DMS 273 treated with DMSO at 0.1 percent for 48 hours (cell line): ENCODE results near the gene ASPHD1.
"Not testable (repeated sequence)": the region's sequence is repeated elsewhere in the genome, so short reads cannot be mapped to it uniquely, and the experiment has no call there.

Experiments used
- DNase-seq: peaks from one replicate; lab custom pipeline; 2025; lab: John Stamatoyannopoulos, UW

The ASPHD1 gene

DNA sequence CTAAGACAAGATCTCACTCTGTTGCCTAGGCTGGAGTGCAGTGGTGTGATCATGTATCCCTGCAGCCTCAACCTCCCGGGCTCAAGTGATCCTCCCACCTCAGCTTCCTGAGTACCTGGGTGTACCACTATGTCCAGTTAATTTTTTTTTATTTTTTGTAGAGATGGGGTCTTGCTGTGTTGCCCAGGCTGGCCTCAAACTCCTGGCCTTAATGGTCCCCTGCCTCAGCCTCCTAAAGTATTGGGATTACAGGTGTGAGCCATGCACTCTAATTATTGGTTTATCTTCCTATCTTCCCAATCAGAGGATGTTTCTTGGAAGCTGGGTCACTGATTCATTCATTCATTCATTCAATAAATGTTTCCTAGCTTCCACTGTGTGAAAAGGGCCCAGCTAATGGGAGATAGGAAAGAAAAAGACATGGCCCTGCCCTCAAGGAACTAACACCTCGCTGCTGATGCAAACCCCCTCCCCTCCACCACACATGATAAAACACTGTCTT lies 8.5 kb downstream of the ASPHD1 start:
- no peak for DNase-seq

DNA sequence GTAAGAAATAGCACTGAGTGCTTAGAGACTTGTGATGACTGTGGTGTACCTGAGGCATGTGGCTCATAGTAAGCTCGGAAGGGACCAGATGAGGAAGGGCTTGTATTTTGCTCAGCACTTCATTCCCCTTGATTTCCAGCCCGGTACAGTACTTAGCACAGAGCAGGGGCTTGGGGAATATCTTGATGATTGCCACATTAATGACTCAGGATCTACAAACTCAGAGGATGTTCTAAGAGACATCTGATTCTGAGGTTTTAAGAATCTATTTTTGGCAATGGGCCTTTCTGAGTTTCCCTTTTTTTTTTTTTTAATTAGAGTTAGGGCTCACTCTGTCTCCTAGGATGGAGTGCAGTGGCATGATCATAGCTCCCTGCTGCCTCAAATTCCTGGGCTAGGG lies 9.1 kb downstream of the ASPHD1 start:
- DNase-seq, result no peak

DNA sequence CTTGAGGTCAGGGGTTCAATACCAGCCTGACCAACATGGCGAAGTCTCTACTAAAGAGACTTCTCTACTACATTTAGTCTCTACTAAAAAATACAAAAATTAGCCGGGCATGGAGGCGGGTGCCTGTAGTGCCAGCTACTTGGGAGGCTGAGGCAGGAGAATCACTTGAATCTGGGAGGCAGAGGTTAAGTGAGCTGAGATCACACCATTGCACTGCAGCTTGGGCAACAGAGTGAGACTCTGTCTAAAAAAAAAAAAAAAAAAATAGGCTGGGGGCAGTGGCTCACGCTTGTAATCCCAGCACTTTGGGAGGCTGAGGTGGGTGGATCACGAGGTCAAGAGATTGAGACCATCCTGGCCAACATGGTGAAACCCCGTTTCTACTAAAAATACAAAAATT lies 9.6 kb downstream of the ASPHD1 start:
- DNase-seq, result not testable (repeated sequence)

DNA sequence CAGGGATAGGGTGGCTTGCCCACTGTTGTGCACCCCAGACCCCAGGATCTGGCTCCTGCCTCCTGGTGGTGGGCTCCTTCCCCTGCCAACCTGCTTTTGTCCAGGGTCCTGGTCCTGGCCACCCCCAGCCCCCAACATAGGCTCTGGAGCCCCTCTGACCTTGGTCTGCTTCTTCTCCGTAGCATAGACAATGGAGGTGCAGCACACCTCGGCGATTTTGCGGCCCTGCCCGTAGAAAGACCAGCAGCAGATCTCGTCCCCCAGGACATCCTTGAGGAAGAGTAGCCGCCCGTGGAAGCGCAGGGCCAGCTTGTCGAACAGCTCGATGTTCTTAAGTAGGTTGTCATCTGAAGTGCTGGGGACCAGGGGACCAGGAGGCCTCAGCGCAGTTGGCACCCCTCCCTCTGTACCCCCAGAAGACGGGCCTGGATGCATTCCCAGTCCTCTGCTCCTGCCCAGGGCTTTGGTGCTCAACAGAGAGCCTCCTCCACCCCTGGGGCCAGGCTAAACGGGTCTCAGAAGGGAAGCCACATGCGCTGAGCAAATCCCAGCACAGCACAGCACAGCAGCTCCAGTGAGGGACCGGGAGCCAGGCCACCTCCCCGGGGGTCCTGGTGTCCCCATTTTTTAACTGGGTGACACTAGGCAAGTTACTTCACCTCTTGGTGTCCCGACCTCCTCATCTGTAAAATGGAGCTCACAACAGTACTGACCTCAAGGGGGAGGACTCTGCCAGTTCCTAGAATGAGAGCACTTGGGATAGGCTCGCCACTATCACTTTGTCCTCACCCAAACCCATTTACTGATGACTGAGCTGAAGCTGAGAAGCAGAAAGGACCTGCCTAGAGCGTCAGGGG lies 10.8 kb downstream of the ASPHD1 start:
- no peak for DNase-seq

- no peak for DNase-seq
Observed at GRCh38 chr16:29911676-29912010, 11.4 kb downstream of the ASPHD1 start.

GRCh38 chr16:29912087-29912486 lies 11.8 kb downstream of the ASPHD1 start:
- no peak for DNase-seq

- no peak for DNase-seq
Observed at GRCh38 chr16:29913514-29913913, 13.2 kb downstream of the ASPHD1 start.

DNA sequence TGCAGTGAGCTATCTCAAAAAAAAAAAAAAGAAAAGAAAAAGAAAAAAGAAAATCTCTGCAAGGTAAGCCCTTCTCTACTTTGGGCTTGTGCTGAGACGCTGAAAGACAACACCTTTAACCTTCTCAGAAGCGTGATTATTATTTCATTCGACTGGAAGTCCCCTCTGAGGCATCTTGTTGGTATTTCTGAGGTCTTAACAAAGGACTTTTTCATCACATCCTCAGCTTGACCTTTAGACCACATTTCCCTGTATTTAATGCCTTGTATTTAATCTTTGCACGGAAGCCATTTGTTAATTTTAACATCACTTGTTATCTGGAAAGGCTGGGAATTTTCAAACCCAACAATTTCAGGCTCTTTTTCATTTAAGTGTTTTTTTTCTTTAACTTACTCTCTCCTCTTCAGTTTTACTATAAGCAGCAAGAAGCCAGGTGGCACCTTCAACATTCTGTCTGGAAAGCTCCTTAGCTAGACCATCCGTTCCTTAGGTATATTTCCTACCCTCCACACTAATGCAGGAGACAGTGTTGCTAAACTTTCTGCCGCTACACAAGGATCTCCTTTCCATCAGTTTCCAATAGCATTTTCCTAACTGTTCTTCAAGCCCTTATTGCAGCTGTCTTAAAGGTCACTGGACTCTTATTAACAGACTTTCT lies 15.4 kb downstream of the ASPHD1 start:
- no peak for DNase-seq

GRCh38 chr16:29916979-29917378 lies 16.7 kb downstream of the ASPHD1 start:
- no peak for DNase-seq

- DNase-seq, result no peak
Observed at GRCh38 chr16:29920288-29921033, 20.2 kb downstream of the ASPHD1 start.

- no peak for DNase-seq
Observed at GRCh38 chr16:29921034-29921385, 20.7 kb downstream of the ASPHD1 start.

GRCh38 chr16:29922326-29922725 lies 22.0 kb downstream of the ASPHD1 start:
- DNase-seq, result no peak

DNA sequence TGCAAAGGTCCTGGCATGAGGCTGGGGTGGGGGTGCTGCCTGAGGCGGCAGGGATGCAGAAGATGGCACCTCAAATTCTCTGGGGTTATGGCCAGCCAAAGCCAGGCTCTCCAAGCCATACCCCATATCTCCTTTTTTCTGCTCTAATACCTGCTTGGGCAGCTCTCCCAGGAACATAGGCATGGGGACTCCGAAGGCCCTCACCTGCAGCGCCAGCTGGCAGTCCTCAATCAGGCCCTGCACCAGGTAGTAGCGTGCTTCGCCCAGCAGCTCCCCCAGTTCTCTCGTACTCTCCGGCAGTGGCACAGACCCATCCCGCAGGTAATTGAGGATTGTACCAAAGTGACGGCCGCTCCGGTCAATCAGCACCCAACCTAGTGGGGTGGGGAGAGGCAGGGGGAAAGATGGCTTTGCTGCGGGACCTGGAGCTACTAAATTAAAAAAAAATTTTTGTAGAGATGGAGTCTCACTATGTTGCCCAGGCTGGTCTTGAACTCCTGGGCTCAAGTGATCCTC lies 22.8 kb downstream of the ASPHD1 start:
- no peak for DNase-seq

DNA sequence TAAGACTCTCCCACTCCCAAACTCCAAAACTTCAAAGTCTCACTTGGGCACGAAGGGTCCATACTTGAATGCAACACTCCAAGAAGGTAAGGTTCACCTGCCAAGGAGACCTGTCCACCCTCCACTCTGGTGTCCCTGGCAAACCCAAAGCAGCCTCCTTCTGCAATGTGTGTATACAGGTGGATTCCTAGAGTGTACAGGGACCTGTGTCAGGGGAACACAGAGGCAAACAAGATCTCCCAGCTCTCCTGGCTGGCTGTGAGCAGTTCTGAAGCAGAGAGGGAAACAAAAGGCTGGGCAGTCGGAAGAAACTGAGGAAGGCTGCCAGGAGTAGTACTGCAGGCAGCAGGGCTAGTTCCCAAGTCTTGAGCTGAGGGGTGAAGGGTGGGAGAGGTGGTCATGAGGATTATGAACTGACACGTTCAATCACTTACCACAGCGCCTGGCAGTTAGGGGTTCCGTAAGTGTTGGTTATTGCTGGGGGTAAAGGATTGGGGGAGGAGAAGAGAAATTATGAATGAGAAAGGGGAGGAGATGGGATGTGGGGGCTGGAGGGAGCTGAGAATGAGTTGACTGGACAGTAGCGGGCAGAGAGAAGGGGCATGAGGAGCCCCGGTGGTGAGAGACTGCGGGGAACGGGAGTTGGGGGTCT lies 24.9 kb downstream of the ASPHD1 start:
- DNase-seq, result no peak

DNA sequence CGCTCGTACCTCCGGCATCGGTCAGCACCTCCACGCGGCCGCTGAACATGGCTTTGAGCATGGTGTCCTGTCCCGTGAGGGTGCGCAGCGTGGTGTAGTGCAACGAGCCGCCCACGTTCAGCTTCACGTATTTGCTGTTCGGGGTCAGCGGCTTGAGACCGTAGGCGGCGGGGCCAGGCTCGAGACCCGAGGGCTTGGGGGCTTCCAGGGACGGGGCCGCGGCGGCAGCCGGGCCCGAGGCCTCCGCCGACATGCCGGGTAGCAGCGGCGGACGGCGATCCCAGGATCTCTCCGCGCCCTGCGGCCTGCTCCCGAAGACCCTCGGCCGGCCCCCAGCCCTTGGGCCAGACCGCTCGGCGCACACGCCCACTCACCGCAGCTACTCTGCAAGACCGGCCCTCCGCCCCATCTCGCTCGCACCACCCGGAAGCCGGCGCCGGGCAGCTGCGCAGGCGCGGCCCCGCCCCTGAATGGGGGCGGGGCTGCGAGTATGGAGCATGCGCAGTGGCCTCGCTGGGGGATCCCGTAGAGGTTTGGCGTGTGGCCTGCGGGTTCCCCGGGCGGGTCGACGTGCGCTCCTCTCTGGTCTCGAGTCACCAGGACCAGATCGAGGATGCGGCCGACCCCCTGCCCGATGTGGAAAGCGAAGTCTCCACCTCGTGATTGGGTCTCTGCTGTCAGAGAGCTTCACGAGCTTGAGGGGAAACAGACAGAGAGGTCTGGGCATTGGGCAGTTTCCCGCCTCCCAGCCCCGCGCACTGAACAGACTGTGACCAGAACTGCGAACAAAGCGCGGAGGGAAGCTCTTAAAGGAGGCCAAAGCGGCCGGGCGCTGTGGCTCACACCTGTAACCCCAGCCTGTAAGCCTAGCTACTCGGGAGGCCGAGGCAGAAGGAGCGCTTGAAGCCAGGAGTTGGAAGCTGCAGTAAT lies 25.8 kb downstream of the ASPHD1 start, which contains the start of gene KCTD13:
Gene KCTD13, minus strand, starts transcription at position 446 of the 930 bp plus-strand sequence. Its CDS starts 193 bp downstream, at position 253.
- DNase-seq, result peak; percentile 60

DNA sequence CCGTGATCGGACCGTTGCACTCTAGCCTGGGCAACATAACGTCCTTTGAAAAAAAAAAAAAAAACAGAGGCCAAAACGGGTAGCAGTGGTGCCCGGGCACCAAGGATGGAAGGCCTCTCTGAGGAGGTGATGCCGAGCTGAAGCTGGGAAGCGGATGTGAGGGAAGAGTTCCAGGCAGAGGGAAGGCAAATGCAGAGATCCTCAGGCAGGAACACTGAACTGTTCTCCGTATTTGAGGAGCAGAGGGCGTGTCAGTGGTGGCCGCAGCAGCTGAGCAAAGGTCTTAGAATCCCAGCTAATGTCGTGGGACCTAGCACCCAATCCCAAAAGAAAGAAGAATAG lies 26.4 kb downstream of the ASPHD1 start:
- no peak for DNase-seq

- DNase-seq, result no peak
Observed at GRCh38 chr16:29927070-29927905, 27.0 kb downstream of the ASPHD1 start.

GRCh38 chr16:29931750-29932149 lies 31.5 kb downstream of the ASPHD1 start:
- DNase-seq, result not testable (repeated sequence)

DNA sequence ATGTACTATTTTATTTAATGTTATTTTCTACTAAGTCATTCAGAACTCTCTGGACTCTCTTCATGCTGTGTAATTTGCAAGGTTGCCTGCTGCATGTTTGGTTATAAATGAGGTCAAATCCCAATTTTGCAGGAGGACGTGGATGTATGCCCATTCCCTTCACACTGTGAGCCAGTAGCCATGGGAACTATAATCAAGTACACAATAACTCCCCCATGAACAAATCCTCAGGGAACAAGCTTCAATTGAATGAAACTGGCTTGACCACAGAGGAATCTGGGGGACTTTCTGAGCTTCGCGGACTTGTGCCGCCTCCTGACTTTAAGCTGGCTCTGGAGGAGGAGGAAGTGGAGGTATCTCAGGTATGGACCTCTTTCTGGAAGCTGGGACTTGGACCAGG lies 40.4 kb downstream of the ASPHD1 start:
- no peak for DNase-seq
